HG03342 (cell line): ENCODE measurements around the gene ARPC5.
"Not testable (repeated sequence)": the region's sequence is repeated elsewhere in the genome, so short reads cannot be mapped to it uniquely, and the experiment has no call there.

ENCODE experiments used
- ATAC-seq: cut with Tn5 transposase; IDR thresholded peaks from one replicate; pipeline ENCODE4 v1.9.1; 2021; ENCODE audit warnings: mild to moderate bottlenecking, moderate library complexity; ENCODE audit not compliant: unreplicated experiment

Gene ARPC5

GRCh38 chr1:183612975-183613374 lies 22.6 kb downstream of the ARPC5 start:
- not testable (repeated sequence) for ATAC-seq

GRCh38 chr1:183612407-183612806 lies 23.2 kb downstream of the ARPC5 start:
- ATAC-seq, result no peak

DNA sequence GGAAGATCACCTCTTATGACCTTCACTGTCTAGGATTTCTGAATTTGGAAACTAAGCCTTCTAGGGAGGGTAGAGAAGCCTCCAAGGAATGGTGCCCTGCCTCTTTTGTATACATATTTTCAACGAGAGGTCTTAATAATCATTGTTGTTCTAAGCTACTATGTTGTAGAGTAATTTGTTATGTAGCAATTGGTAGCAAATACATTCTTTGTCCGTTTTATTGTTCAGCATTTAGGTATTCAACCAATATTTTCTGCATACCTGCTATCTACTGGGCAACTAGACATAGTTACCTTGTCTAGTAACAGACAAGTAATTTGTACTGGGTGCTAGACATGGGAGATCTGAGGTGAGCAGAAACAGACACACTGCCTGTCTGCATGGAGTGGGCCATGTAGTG lies 24.6 kb downstream of the ARPC5 start:
- ATAC-seq, result no peak

DNA sequence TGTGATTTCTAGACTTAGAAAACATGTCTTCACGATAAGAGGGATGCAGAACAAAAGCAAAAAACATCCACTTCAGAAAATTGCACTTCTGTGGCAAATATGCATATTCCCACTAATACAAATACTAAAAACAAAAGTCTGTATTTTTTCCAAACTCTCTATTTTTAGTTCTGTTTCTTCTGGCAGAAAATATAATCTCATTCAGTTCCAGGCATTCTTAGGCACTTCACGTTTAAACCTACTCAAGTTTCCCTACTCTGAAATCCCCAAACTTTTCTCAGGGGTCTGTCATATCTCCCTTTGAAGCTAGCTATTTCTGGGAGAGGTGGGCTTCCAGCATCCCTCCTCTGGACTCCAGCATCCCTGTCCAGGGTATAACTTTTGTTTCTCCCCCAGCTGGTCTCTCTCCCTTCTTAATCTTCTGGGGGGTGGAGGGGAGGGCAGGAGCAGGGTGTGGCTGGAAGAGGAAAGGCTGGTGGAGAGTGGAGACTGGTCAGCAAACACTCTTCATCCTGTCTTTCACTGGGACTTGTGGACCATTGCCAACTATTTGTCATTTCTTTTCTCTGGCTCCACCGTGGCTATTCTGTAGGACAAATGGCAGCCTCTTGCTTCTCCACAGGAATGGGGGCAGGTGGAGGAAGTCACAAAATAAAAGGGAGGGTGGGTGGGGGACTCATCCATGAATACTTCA lies 25.7 kb downstream of the ARPC5 start:
- no peak for ATAC-seq

DNA sequence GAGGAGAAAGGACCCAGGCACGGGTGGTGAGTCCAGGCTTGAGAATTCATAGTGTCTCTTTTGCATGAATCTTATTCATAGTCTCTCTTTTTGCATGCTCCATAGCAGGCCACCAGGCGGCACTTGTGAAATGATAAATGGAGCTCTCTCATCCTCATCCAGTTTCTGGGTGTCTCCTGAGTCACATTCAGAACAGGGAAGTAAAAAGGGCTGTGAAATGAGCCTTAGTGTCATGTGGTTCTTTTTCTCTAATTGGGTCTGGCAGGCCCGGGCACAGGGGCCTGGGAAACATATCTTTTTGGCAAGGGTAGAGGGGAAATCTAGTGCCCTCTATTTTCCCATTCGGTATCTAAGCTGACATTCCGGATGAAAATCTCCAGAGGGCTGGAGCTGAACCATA lies 26.3 kb downstream of the ARPC5 start:
- peak; percentile 52 for ATAC-seq

DNA sequence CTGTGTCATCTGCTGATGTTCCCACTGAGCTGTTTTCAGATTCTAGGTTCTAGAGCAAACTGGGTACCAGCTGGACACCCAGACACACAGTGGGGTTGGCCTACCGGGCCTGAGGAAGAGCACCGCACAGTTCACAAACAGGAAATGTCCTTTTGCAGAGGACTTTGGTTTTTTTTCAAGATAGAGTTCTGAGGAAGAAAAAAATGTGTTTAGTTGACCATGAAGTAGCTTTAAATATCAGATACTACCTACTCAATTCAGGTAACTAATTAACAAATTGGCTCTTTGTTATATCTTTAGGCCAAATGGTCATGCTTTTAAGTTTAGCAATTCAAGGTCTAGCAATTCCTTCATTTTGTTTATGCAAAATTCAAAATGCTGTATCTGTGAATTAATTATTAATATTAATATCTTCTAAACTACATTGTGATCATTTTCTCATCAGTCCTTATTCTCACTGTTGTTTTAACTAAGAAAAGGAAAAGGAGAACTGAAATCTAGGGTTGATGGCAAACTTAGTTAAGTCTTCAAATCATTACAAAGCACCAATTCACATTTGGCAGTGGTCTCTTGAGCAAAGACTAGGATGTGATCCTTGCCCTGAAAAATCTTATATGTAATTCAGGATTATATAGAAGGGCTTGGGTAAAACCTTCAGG lies 28.1 kb downstream of the ARPC5 start:
- peak; percentile 39 for ATAC-seq

DNA sequence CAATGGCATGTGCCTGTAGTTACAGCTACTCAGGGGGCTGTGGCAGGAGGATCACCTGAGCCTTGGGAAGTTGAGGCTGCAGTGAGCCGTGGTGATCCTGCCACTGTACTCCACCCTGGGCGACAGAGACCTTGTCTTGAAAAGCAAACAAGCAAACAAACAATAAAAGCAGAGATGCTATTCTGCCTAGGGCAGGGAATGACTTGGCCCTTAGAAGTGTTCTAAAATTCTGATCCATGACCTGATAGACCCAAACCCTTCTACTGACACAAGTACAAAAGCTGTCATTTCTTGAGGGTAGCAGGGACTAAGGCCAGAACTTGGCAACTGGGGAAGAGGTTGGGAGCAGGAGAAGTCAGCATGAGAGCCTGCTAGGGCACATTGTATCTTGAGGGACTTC lies 29.7 kb downstream of the ARPC5 start:
- no peak for ATAC-seq

DNA sequence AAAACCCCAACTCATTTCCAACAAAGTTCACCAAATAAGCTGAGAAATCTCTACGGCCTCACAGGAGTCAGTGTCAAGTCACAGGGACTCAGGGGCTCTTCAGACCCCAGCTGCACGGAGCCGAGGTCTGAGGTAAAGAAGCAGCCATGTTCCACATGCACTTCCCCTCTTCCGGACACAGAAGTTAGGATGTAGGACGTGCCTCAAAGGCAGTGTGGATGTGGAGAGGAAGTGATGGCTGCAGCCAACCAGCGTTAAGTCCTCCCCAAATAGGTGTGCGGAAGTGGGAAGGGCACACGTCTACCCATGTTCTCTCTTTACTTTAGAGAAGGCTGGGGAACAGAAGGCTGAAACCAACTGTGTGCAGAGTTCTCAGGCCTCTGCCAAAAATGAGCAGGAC lies 30.8 kb downstream of the ARPC5 start:
- no peak for ATAC-seq

GRCh38 chr1:183604038-183604808 lies 31.4 kb downstream of the ARPC5 start:
- peak; percentile 37 for ATAC-seq

DNA sequence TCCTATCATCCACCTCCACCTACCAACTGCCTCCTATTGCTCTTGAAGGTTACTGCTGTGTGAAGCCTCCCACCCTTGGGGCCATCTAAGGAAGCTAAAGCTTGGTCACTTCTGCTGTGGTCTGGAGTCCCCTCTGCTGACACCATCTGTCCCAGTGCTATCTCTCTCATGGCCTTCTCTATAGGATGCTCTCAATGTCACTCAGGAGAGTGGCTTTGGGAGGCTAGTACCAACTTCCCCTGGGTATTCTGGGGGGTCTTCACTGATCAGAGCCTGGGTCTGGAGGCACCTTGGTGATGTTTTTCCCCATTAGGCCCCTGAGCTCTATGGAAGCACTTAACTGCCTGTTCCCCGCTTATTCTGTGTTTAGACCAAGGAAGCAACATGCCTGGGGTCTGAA lies 33.1 kb downstream of the ARPC5 start:
- ATAC-seq, result no peak

DNA sequence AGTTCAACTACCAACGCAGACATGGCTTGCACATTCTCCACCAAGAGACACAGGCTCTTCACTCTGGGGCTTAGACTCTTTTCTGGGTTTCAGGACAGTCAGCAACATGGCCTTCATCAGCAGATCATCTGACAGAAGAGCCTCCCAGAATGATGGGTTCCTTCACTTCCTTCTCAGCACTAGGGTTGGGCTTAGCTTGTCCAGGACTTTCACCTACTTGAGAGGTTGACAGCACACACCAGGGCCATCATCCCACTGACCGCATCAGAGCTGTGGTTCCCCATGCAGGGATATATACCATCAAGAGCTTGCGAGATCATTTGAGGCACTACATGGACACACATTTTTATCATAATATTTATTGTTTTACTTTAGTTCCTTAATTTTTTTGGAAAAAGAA lies 34.9 kb downstream of the ARPC5 start:
- no peak for ATAC-seq

DNA sequence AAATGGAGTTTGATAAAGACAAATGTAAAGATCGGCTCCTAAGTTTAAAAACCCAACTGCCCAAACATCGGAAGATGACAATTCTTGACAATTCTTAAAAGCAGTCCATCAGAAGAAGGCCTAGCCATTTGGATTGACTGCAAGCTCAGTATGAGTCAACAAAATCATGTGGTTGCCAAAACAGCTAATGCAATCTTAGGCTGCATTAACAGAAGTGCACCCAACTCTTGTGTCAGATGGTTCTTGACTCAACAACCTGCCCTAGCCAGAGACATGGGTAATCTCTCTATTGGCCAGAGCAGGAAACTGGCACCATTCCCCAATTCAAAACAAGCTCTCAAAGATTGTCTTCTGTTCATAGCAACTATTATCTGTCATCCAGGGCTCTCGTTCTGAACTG lies 35.4 kb downstream of the ARPC5 start:
- no peak for ATAC-seq

- ATAC-seq, result peak; percentile 80
These were observed 37.2 kb downstream of the ARPC5 start for GRCh38 chr1:183598386-183598785.

- no peak for ATAC-seq
These were observed 37.8 kb downstream of the ARPC5 start for GRCh38 chr1:183597656-183598347.

DNA sequence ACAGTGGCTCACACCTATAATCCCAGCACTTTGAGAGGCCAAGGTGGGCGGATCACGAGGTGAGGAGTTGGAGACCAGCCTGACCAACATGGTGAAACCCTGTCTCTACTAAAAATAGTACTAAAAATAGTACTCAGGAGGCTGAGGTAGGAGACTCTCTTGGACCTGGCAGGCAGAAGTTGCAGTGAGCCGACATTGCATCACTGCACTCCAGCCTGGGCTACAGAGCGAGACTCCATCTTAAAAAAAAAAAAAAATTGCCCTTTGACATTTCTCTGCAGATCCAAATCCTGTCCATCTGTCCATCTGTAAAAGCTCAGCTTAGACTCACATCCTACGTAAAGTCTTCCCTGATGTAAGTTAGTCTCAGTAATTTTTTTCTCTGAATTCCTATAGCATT lies 39.1 kb downstream of the ARPC5 start:
- no peak for ATAC-seq

DNA sequence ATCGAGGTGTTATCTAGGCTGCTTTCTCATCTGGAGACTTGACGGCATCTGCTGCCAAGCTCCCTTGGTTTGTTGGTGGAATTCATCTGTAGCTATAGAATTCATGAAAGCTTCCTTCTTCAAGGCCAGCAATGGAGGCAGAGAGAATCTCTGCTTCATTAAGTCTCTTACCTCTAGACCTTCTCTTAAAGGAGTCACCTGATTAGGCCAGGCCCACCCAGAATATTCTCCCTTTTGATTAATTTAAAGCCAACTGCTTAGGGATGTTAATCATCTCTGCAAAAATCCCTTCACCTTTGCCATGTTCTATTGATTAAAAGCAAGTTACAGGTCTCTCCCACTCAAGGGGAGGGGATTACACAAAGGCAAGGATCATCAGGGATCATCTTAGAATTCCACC lies 40.0 kb downstream of the ARPC5 start:
- ATAC-seq, result no peak

- peak; percentile 51 for ATAC-seq
These were observed 42.2 kb downstream of the ARPC5 start for GRCh38 chr1:183593356-183593755.

DNA sequence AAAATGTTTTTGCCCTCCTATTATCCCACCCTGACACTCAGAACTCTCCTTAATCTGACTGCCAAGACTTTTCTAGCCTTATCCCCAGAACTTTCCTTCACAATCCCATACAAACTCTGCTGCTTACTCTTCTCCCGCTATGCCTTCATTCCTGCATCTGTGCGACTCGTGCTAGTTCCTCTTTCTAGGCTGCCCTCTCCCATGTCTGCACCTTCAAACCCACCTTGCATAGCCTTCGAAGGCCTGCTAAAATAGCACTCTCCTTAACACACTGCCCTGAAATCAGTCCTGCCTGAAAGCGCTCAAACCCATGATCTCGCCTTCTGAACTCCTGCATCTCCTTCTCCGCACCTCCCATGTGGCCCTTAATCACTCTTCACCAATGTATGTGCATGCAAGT lies 42.9 kb downstream of the ARPC5 start:
- no peak for ATAC-seq

DNA sequence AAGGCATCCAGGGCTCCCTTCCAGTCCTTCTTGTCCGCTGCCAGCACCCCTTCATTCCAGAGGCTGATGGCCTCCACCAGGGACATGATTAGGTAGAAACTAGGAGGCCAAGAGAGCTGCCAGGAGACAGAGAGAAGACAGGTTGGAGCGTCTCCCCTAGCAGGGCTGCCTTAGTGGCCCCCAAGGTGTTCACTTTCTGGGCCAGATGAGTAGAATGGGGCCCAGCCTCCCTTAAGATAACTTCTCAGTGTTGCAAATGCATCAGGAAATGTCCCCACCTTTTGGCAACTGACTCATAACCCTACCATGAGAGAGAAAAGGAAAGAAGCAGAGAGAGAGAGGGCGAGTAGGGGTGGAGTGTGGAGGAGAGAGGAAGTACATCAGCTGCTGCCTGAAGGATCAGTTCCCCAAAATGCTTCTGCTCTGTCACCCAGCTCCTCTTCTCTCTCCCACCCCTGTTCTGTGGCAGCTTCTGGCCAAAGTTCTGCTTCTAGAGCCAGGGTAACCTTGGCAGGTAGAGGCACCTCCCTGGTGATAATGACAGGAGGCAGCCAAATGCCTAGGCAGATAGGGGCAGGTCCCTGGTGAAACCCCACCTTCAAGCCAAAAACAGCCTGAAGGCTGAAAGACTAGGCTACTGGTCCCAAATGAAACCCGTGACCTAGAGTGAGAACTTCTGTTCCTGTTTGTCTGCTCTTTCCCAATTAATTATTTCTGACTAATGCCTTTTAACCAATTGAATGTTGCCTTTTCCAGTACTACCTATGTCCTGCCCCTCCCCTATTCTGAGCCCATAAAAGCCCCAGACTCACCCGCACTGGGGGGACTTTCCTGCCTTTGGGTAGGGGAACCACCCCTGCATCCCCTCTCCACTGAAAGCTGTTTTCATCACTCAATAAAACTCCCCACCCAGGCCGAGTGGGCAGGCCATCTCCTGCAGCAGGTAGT lies 45.1 kb downstream of the ARPC5 start, which contains the start of gene NCF2:
Gene NCF2 (minus strand): TSS at position 216 of the 948 bp plus-strand sequence. CDS start 130 bp downstream, at position 86.
- peak; percentile 86 for ATAC-seq

DNA sequence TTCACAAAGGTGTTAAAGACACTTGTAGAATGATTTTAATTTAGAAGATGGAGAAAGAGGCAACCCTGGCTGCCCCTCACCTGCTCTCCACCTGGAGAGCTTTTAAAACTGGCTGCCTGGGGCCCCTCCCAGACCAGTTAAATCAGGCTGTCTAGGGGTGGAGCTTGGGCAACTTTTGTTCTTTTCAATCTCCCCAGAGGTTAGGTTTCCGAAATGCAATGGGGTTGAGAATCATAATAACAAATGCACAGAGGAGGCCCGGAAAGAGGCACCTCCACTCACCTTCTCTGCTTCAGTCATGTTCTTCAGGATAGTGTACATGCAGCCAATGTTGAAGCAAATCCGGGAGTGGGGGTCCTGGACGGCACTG lies 45.7 kb downstream of the ARPC5 start:
- no peak for ATAC-seq
